ENCODE measurements around the gene EVL.
"Not testable (repeated sequence)": the region's sequence is repeated elsewhere in the genome, so short reads cannot be mapped to it uniquely, and the experiment has no call there.

Gene EVL

GRCh38 chr14:100065111-100065871, at the start of gene EVL:
EVL (plus strand) TSS chr14:100065422; CDS start chr14:100065501, 79 bp downstream.
- no peak for DNase-seq (ENCODE audit: low read depth)

- no peak for DNase-seq (ENCODE audit: low read depth)
Measured at GRCh38 chr14:100017553-100017952, 47.7 kb upstream of the EVL start.

- DNase-seq (ENCODE audit: low read depth): no peak
Measured at GRCh38 chr14:100018054-100018453, 47.2 kb upstream of the EVL start.

- no peak for DNase-seq (ENCODE audit: low read depth)
Measured at GRCh38 chr14:100018482-100018881, 46.7 kb upstream of the EVL start.

GRCh38 chr14:100019156-100019744, 46.0 kb upstream of the EVL start:
- DNase-seq (ENCODE audit: low read depth): no peak

- DNase-seq (ENCODE audit: low read depth): no peak
Measured at GRCh38 chr14:100020629-100021028, 44.6 kb upstream of the EVL start.

- no peak for DNase-seq (ENCODE audit: low read depth)
Measured at GRCh38 chr14:100022772-100023451, 42.3 kb upstream of the EVL start.

GRCh38 chr14:100025111-100025510, 40.1 kb upstream of the EVL start:
- no peak for DNase-seq (ENCODE audit: low read depth)

- DNase-seq (ENCODE audit: low read depth): no peak
Measured at GRCh38 chr14:100027771-100028490, 37.3 kb upstream of the EVL start.

- no peak for DNase-seq (ENCODE audit: low read depth)
Measured at GRCh38 chr14:100028990-100029677, 36.1 kb upstream of the EVL start.

GRCh38 chr14:100030006-100030405, 35.2 kb upstream of the EVL start:
- DNase-seq (ENCODE audit: low read depth): not testable (repeated sequence)

GRCh38 chr14:100030452-100031153, 34.6 kb upstream of the EVL start:
- DNase-seq (ENCODE audit: low read depth): peak; percentile 71

- peak; percentile 96 for DNase-seq (ENCODE audit: low read depth)
Measured at GRCh38 chr14:100031506-100032281, 33.5 kb upstream of the EVL start.

GRCh38 chr14:100032738-100033137, 32.5 kb upstream of the EVL start:
- no peak for DNase-seq (ENCODE audit: low read depth)

GRCh38 chr14:100033347-100034075, 31.7 kb upstream of the EVL start:
- DNase-seq (ENCODE audit: low read depth): no peak

GRCh38 chr14:100034468-100034867, 30.8 kb upstream of the EVL start:
- no peak for DNase-seq (ENCODE audit: low read depth)

GRCh38 chr14:100034961-100035500, 30.2 kb upstream of the EVL start:
- DNase-seq (ENCODE audit: low read depth): no peak

GRCh38 chr14:100035700-100036099, 29.5 kb upstream of the EVL start:
- DNase-seq (ENCODE audit: low read depth): no peak

GRCh38 chr14:100037353-100037752, 27.9 kb upstream of the EVL start:
- no peak for DNase-seq (ENCODE audit: low read depth)

Data from HS-5 (cell line).